Panc1 (cell line): ENCODE results near the gene DDI2. TPM values are rescaled to one million over a fixed set of nuclear protein-coding genes. Genes with fewer than 3 reads are reported as not detected.

Experiments used
- ATAC-seq: fragments of 200-7000 bp; cut with Tn5 transposase; 2 replicates; pipeline ENCODE4 v1.9.1; 2020; ENCODE audit warnings: mild to moderate bottlenecking, moderate library complexity
- BruUV-seq: library from RNA; stranded (reverse); fragments of 400-500 nt; replicated peaks from 2 replicates; lab custom pipeline; 2021; lab: Mats Ljungman, UMichigan
- CTCF ChIA-PET: fragments of 300-600 bp; sonication (Branson Sonifier 250); formaldehyde crosslinking; loops from one replicate; lab custom pipeline; 2022; ENCODE audit warnings: antibody characterized with exemption; lab: Charles Lee
- POLR2A ChIA-PET: fragments of 300-600 bp; sonication (Branson Sonifier 250); formaldehyde crosslinking; loops from one replicate; lab custom pipeline; 2022; ENCODE audit warnings: antibody characterized with exemption; lab: Charles Lee
- DNase-seq: peaks from one replicate; pipeline ENCODE4 v3.0.0-alpha.2; 2010; ENCODE audit warnings: low read depth, low spot score
- H3K27ac ChIP-seq: 2 replicates; pipeline ENCODE4 v1.5.1; 2011; ENCODE audit warnings: mild to moderate bottlenecking, low read length, inconsistent platforms
- H3K27me3 ChIP-seq: fragments of 200-500 bp; sonication (Bioruptor generic); 2 replicates; pipeline ENCODE4 v1.6.0; 2014; ENCODE audit warnings: low read length, inconsistent platforms; ENCODE audit not compliant: control insufficient read depth, insufficient read depth
- H3K36me3 ChIP-seq: fragments of 200-500 bp; sonication (Bioruptor generic); 2 replicates; pipeline ENCODE4 v1.5.1; 2014; ENCODE audit warnings: inconsistent platforms, mild to moderate bottlenecking, low read length, moderate library complexity; ENCODE audit not compliant: control insufficient read depth, insufficient read depth
- H3K4me1 ChIP-seq: 2 replicates; pipeline ENCODE4 v1.5.1; 2011; ENCODE audit warnings: inconsistent platforms, mild to moderate bottlenecking, low read length, moderate library complexity; ENCODE audit not compliant: control insufficient read depth, insufficient read depth
- H3K4me3 ChIP-seq, 2 experiments: 2 replicates each; pipeline ENCODE4 v1.5.1; 2011 to 2012; ENCODE audit warnings: low read depth in 2 of 2, low read length in 2 of 2, mild to moderate bottlenecking in 2 of 2, inconsistent platforms in 1 of 2, moderate library complexity in 1 of 2
- H3K9me3 ChIP-seq: fragments of 200-500 bp; sonication (Bioruptor generic); 2 replicates; pipeline ENCODE4 v1.5.1; 2014; ENCODE audit warnings: low read depth, mild to moderate bottlenecking, inconsistent platforms, low read length, moderate library complexity; ENCODE audit not compliant: control insufficient read depth, insufficient read depth
- CTCF ChIP-seq: fragments of 450-650 bp; IDR thresholded peaks from 2 replicates; pipeline ENCODE4 v1.5.1; 2017; ENCODE audit warnings: mild to moderate bottlenecking
- POLR2AphosphoS5 ChIP-seq: IDR thresholded peaks from 2 replicates; pipeline ENCODE4 v1.6.1; 2012; ENCODE audit warnings: mild to moderate bottlenecking, low read depth, low read length, moderate library complexity
- REST ChIP-seq, 2 experiments: IDR thresholded peaks; 2 replicates each; pipeline ENCODE4 v1.6.1; 2011 to 2012; ENCODE audit warnings: low read depth in 2 of 2, control low read depth in 1 of 2, low read length in 1 of 2, mild to moderate bottlenecking in 1 of 2, moderate library complexity in 1 of 2; ENCODE audit not compliant: insufficient read depth in 1 of 2
- SIN3A ChIP-seq: IDR thresholded peaks from 2 replicates; pipeline ENCODE4 v1.6.1; 2012; ENCODE audit warnings: low read depth, mild to moderate bottlenecking, low read length, moderate library complexity, borderline replicate concordance; ENCODE audit not compliant: insufficient read depth
- TCF7L2 ChIP-seq: IDR thresholded peaks from 2 replicates; pipeline ENCODE4 v1.6.1; 2011; ENCODE audit warnings: mild to moderate bottlenecking, low read depth, low read length, inconsistent platforms
- in situ Hi-C: cut with HindIII; loops from 2 replicates; pipeline ENCODE4 v1.10.0; 2016; ENCODE audit warnings: low sequenced_read_pairs, low pct_unique_long_range_greater_than_20kb
- intact Hi-C: fragments of 100-400 bp; cut with micrococcal nuclease; formaldehyde crosslinking; loops from one replicate; pipeline ENCODE4 v1.10.0; 2022; ENCODE audit not compliant: unreplicated experiment
- total RNA-seq: library from RNA; stranded (reverse); gene quantifications from one replicate; pipeline ENCODE4 v1.2.1, GENCODE V29; 2021; ENCODE audit not compliant: unreplicated experiment

DDI2 gene
- total RNA-seq, 1 experiment from 2014 or later, result 27.7 TPM

GRCh38 chr1:15671430-15671829 lies 54.2 kb downstream of the DDI2 start:
- no peak for ATAC-seq
- no peaks in the 10 kb centered on the region for H3K9me3 ChIP-seq
- H3K36me3 ChIP-seq, result no peaks in the 10 kb centered on the region
- no peaks in the 10 kb centered on the region for H3K27me3 ChIP-seq
- H3K4me3 ChIP-seq, result no peak overlapping the region
- POLR2A ChIA-PET, result interaction anchor here (0.7 kb wide), 1 partner anchor 48 kb away, joined by 3 read pairs; no protein-coding TSS in a partner anchor
- intact Hi-C loops (no loop called here), in situ Hi-C loops (no loop called here)
- no peak for TF ChIP-seq SIN3A
- no peak for TF ChIP-seq CTCF
- no peak for TF ChIP-seq REST (IDR thresholded peaks at IDR 0.05; ENCODE audit: insufficient read depth in 1 of 2, low read depth in 2 of 2, low read length in 1 of 2)
- no peak for TF ChIP-seq POLR2AphosphoS5
- TF ChIP-seq TCF7L2, result no peak
- DNase-seq, result no peak
- H3K27ac ChIP-seq, result no peak overlapping the region
- no peaks in the 10 kb centered on the region for H3K4me1 ChIP-seq
- BruUV-seq, result no TSS peak
- CTCF ChIA-PET, result no interaction called here

GRCh38 chr1:15674386-15675159 lies 57.3 kb downstream of the DDI2 start:
- ChIA-PET POLR2A (no interaction called here), CTCF (no interaction called here)
- Histone ChIP-seq H3K27ac (no peak overlapping the region), H3K4me3 (no peak overlapping the region), H3K27me3 (no peaks in the 10 kb centered on the region), H3K4me1 (no peaks in the 10 kb centered on the region), H3K9me3 (no peaks in the 10 kb centered on the region), H3K36me3 (no peaks in the 10 kb centered on the region)
- DNase-seq (no peak), ATAC-seq (no peak)
- intact Hi-C loops (no loop called here), in situ Hi-C loops (no loop called here)
- TF ChIP-seq POLR2AphosphoS5, result no peak
- TF ChIP-seq REST (IDR thresholded peaks at IDR 0.05; ENCODE audit: insufficient read depth in 1 of 2, low read depth in 2 of 2, low read length in 1 of 2), result no peak
- no peak for TF ChIP-seq TCF7L2
- no TSS peak for BruUV-seq
